GM18502 (cell line): ENCODE measurements around the gene NALF2.

Experiments
- ATAC-seq: cut with Tn5 transposase; IDR thresholded peaks from one replicate; pipeline ENCODE4 v1.9.1; 2021; ENCODE audit warnings: mild to moderate bottlenecking; ENCODE audit not compliant: unreplicated experiment, poor library complexity

The NALF2 gene

GRCh38 chrX:69523314-69523713 is 19.2 kb downstream of the NALF2 start:
- no peak for ATAC-seq

GRCh38 chrX:69524781-69525363 is 20.7 kb downstream of the NALF2 start:
- no peak for ATAC-seq

- no peak for ATAC-seq
Measured at GRCh38 chrX:69530306-69530705, 26.2 kb downstream of the NALF2 start.

GRCh38 chrX:69531031-69531755 is 27.1 kb downstream of the NALF2 start:
- no peak for ATAC-seq

GRCh38 chrX:69535661-69536060 is 31.5 kb downstream of the NALF2 start:
- no peak for ATAC-seq

- ATAC-seq = peak; percentile 92
Measured at GRCh38 chrX:69538321-69538876, 34.3 kb downstream of the NALF2 start.

- ATAC-seq = peak; percentile 47
Measured at GRCh38 chrX:69539437-69539836, 35.3 kb downstream of the NALF2 start.

- ATAC-seq = no peak
Measured at GRCh38 chrX:69541956-69542355, 37.8 kb downstream of the NALF2 start.

GRCh38 chrX:69543572-69543971 is 39.4 kb downstream of the NALF2 start:
- ATAC-seq = no peak

- ATAC-seq = no peak
Measured at GRCh38 chrX:69546417-69546816, 42.3 kb downstream of the NALF2 start.

- no peak for ATAC-seq
Measured at GRCh38 chrX:69546978-69547377, 42.9 kb downstream of the NALF2 start.

GRCh38 chrX:69551421-69552009 is 47.4 kb downstream of the NALF2 start:
- no peak for ATAC-seq

GRCh38 chrX:69552512-69552911 is 48.4 kb downstream of the NALF2 start:
- ATAC-seq = no peak
